Measurements from ENCODE around the gene SPEN.
A peak's percentile ranks its signal among the peaks of the same experiment; 100 is the strongest.
"Not testable (repeated sequence)": the region's sequence is repeated elsewhere in the genome, so short reads cannot be mapped to it uniquely, and the experiment has no call there.

The SPEN gene, protein sequence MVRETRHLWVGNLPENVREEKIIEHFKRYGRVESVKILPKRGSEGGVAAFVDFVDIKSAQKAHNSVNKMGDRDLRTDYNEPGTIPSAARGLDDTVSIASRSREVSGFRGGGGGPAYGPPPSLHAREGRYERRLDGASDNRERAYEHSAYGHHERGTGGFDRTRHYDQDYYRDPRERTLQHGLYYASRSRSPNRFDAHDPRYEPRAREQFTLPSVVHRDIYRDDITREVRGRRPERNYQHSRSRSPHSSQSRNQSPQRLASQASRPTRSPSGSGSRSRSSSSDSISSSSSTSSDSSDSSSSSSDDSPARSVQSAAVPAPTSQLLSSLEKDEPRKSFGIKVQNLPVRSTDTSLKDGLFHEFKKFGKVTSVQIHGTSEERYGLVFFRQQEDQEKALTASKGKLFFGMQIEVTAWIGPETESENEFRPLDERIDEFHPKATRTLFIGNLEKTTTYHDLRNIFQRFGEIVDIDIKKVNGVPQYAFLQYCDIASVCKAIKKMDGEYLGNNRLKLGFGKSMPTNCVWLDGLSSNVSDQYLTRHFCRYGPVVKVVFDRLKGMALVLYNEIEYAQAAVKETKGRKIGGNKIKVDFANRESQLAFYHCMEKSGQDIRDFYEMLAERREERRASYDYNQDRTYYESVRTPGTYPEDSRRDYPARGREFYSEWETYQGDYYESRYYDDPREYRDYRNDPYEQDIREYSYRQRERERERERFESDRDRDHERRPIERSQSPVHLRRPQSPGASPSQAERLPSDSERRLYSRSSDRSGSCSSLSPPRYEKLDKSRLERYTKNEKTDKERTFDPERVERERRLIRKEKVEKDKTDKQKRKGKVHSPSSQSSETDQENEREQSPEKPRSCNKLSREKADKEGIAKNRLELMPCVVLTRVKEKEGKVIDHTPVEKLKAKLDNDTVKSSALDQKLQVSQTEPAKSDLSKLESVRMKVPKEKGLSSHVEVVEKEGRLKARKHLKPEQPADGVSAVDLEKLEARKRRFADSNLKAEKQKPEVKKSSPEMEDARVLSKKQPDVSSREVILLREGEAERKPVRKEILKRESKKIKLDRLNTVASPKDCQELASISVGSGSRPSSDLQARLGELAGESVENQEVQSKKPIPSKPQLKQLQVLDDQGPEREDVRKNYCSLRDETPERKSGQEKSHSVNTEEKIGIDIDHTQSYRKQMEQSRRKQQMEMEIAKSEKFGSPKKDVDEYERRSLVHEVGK (N-terminal part only)

DNA sequence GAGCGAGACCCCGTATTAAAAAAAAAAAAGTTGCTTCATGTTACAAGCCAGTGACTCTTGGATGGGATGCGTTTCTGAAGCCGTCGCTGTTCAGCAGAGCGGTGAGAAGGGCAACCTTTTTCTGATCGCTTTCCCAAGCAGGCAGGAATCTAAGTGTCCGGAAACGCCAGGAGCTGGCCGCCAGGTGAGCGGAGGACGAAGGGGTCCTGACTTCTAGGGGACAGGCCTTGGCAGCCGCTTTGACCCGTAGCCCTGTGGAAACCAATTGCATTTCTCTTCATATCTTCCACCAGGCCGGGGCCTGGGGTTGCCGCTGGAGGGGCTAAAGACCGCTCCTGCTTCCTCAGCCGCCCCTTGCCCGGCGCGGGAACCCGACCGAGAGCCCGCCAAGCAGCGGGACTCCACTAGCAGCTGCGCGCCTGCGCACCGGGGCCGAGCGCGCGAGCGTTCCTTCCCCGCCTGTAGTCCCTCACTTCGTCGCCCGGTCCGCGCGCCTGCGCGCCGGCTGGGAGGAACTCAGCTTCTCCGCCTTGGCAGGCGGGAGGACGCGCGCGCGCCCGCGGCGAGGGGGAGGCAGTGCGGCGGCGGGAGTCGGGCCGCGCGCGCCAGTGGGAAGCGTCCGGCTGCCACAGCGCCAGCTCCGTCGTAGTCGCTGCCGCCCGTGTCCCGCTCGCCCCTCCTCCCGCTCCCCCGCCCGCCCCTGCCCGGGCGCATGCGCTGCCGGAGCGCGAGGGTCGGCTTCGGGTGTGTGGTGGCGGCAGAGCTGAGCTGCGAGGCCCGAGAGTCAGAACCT lies at the start of gene SPEN:
SPEN (plus strand) TSS at position 608 of the 793 bp plus-strand sequence. CDS start 361 bp downstream, outside the sequence.
- peak; percentile 64 for DNase-seq

DNA sequence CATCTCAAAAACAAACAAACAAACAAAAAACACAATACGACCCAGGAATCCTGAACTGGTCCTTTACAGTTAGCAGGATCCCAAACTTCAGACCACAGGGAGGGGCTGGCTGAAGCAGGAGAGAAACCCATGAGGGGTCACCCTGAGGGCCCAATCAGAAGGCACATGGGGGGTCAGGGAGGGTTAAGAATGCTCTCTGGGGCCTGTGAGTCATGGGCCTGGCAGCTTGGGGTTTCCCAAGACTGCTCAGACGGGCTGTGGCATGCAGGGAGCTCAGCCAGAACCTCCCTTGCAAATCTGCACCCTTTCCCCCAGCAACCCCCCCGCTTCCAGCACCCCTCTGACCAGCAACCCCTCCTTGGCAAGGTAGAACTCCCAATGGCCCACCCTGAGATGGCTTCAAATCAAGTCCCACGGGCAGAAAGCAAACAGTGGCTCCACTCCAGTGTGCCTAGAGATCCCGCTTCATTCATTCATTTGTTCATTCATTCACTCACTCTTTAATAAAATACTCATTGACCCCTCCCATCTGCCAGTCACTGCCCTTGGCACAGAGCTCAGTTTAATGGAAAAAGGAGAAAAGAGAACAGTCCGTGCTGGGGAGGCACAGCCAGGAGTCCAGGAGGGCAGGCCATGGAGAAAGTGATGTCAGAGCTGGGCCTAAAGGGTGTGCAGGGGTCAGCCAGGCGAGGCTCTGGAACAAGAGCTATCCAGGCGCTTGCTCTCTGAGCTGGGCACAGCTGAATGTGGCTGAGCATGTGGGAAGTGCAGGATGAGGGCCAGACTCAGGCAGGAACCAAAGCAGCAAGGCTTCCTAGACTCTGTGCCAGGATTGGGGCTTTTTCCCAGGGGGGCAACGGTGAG lies 48.3 kb upstream of the SPEN start:
- no peak for DNase-seq

DNA sequence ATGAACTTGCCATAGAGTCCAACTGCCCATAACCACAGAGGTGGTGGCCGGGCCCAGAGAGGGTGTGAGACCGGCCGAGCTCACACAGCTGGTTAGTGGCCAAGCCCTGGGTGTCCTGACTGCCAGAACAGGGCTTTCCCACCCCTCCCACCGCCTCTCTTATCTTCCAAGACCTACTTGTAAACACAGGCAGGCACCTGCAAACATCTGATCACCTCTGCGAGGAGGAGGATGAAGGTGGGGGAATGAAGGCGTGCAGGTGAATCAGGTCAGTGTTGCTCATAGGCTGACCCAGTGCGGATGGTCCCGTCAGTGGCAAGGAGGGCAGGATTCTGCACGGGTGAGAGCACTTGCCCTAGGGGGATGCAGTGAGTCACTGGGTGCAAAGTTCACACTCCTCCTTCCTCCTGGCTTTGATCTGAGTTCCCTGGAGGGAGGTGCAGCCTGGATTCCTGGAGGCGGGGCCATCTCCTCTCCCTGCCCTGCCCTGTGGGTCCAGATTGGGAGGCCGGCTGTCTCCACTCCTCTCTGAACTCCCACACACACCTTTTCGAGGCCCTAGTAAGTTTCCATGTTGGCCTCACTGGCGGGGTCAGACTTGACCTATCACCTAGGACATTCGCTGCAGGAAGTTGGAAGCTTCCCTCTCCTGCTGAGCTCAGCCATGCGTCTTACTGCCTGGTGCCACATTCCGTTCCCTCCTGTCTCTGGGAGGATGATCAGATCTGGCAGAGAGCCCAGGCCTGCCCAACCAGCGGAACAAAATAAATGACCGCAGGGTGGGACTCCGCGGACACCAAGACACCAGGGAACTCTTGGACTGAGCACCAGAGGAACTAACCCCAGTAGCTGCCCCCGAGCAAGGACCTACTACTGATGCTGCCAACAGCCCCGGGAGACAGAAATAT lies 47.3 kb upstream of the SPEN start:
- DNase-seq = no peak

DNA sequence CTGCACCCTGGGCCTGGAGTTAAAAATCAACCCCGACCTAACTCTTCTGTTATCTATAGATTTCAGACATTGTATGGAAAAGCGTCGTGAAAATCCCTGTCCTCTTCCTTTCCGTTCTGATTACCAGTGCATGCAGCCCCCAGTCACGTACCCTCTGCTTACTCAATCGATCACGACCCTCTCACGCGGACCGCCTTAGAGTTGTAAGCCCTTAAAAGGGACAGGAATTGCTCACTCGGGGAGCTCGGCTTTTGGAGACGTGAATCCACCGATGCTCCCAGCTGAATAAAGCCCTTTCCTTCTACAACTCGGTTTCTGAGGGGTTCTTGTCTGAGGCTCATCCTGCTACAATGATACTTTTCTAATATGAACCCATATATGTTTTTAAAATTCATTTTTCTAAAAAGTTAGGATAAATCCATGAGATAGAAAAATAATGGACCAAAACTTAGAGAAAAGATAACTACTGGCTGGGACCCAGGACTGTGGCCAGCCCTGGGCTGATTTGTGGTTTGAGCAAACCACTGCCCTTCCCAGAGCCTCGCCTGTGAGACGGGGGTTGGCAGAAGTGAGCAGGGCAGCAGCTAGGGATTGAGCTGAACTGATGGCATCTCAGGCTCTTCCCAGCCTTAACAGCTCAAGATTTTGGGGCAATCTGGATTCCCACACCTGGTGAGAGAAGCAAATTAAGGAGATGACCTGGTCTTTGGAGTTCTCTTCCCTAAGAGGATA lies 45.1 kb upstream of the SPEN start:
- no peak for DNase-seq

DNA sequence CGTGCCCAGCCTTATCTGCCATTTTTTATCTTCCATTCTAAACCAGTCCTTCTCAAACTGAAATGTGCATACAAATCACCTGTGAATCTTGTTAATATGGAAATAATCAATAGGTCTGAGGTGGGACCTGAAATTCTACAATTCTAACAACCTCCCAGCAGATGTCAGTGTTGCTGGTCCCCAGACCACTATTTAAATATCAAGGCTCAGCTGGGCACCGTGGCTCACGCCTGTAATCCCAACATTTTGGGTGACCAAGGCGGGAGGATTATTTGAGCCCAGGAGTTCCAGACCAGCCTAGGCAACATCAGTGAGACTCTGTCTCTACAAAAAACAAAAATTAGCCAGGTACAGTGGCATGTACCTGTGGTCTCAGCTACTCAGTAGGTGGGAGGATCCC lies 44.1 kb upstream of the SPEN start:
- DNase-seq = no peak

DNA sequence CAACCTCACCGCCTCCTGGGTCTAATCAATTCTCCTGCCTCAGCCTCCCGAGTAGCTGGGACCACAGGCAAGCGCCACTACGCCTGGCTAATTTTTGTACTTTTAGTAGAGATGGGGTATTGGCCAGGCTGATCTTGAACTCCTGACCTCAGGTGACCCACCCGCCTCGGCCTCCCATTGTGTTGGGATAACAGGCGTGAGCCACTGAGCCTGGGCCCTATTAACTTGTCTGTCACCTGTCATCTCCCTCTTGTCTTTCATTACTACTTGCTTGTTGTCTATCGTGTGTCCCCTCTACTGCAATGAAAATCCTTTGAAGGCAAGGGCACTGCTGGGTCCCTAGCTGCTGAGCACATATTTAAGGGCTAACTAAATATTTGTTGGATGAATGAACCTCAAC lies 43.4 kb upstream of the SPEN start:
- no peak for DNase-seq

DNA sequence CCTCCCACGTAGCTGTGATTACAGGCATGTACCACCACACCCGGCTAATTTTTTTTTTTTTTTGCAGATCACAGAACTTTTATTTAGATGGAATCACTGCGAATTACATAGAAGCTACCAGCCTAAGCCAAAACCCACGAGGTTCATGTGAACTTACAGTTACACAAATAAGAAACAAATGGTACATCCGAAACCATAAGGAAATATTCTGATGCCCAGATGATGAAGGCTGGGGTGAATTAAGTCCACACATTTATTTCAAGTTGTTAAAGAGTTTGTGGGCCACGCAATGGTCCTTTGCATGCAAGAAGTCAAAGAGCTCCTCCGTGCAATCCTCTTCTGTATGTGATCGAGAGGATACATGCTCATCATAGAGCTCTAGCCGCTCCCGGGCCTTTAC lies 40.4 kb upstream of the SPEN start:
- no peak for DNase-seq

DNA sequence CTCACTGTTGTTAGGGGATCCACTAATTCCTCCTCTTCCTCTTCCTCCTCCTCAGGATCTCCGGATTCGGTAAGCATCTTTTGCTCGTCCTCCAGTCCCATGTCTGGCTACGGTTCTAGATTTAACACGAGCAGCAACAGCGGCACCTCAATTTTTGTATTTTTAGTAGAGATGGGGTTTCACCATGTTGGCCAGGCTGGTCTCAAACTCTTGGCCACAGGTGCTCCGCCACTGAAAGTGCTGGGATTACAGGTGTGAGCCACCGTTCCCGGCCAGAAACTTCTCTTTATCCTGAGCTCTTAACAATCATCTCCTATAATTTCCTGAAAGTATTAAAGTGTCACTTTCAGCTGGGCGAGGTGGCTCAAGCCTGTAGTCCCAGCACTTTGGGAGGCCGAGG lies 40.0 kb upstream of the SPEN start, which contains the start of gene UQCRHL:
UQCRHL (minus strand) TSS at position 101 of the 400 bp plus-strand sequence; CDS start at position 101, 0 bp downstream.
- not testable (repeated sequence) for DNase-seq

DNA sequence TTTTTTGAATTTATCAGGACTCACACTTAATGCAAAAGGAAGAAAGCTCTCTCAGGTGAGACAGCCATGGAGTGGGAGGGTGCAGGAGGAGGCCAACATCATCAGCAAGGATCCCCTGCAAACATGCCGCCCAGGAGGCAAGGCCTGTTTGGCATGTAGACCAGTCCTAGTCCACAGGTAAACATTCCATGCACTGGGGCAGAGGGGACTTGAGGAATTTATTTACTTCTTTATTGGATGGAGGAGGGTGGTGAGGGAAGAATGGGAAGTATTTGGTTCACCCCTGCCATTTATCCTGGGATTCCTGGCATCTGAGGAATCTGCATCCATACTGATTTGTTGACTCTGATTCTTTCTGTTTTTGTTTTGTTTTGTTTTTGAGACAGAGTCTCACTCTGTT lies 38.6 kb upstream of the SPEN start:
- DNase-seq = no peak

DNA sequence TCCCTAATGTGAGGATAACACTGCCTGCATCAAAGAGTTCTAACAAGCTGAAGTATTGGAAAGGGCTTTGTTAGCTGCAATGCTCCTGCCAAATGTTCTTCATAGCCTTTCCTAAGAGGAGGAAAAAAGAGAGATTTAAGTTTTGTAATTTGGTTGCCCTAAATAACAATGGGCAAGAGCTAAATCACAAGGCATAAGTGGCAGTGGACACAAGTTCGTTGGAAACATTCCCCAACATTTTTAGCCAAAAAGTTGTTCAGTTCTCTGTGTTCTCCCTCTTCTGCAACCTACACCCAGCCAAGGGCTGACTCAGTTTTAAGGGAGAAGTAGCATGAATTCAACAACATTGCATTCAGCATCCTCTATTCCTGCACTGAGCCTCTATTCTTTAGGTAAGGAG lies 37.4 kb upstream of the SPEN start:
- no peak for DNase-seq

DNA sequence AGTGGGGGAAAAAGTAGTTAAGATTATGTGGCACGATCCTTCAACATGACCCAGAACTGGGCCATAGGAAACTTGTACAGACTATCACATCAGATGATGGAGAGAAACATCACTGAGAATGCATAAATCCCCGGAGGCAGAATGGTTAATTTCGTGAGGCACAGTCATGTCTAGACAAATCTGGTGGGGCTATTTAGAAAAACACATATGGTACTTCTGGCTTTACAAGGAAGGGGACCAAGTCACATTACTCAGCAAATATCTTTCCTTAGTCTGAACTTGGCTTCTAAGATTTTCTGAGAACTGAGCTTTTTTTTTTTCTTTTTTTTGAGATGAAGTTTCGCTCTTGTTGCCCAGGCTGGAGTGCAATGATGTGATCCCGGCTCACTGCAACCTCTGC lies 30.8 kb upstream of the SPEN start:
- no peak for DNase-seq

DNA sequence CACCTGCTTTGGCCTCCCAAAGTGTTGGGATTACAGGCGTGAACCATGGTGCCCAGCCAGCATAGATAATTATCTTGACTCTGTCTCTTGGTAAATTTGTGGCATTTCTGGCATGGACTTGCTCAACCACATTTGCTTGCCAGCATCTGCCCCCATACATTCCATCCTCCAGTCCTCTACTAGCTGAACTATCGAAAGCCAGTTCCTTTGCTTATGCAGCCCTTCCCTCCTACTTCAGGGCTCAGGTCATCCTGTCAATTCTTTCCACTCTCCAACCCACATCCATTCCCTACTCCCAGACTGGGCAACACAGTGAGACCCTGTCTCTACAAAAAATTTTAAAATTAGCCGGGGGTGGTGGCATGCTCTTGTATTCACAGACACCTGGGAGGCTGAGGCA lies 27.0 kb upstream of the SPEN start:
- DNase-seq = no peak

DNA sequence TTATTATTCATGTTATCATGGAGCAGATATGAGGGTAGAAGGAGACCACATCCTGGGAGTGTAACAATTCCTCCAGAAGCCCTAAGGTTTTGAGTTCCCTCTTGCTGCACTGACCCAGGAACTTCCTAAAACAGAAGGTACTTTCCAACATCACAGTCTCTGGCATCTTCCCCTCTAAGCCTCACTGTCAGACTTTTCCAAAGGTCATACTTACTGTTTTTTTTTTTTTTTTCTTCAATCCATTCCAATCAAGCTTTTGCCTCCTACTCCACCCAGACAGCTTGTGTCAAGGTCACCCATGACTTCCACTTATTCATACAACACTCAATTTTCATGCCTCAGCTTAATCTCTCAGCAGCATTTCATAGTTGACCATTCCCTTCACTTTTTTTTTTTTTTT lies 21.7 kb upstream of the SPEN start:
- DNase-seq = no peak

DNA sequence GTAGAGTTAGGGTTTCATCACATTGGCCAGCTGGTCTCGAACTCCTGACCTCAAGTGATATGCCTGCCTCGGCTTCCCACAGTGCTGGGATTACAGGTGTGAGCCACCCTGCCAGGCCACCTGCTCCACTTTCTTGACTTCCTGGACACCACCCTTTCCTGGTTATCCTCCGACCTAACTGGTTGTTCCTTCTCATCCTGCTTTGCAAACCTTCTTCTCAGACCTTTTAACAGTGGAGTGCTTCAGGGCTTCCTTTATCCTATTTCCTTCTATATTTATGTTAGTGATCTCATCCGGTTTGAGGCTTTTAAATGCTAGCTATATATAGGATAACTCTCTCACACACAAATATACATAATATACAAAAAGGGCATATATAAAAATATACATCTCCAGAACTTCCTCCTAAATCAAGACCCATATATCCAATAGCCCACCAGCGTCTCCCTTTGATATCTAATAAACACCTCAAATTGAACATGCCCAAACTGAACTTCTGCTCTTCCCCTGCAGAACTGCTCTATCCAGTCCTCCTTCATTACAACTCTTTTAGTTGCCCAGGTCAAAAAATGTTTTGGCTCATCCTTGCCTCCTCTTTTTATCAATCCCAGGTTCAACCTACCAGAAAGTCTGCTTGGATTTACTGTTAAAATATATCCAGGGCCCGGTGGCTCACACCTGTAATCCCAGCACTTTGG lies 20.5 kb upstream of the SPEN start:
- DNase-seq = no peak

DNA sequence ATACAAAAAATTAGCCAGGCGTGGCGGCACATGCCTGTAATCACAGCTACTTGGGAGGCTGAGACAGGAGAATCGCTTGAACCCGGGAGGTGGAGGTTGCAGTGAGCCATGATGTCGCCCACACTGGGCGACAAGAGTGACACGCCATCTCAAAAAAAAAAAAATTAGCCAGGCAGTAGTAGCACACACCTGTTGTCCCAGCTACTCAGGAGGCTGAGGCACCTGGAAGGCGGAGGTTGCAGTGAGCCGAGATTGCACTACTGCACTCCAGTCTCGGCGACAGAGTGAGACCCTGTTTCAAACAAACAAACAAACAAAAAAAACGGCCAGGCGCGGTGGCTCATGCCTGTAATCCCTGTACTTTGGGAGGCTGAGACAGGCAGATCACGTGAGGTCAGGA lies 19.9 kb upstream of the SPEN start:
- DNase-seq = not testable (repeated sequence)

DNA sequence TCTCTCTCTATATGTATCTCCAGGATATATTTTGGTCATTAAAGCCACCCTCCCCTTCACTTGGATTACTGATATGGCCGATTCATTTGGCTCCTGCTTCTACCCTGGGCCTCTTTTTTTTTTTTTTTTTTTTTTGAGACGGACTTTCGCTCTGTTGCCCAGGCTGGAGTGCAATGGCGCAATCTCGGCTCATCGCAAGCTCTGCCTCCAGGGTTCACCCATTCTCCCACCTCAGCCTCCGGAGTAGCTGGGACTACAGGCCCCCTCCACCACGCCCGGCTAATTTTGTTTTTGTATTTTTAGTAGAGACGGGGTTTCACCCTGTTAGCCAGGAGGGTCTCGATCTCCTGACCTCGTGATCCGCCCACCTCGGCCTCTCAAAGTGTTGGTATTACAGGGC lies 18.6 kb upstream of the SPEN start:
- DNase-seq = not testable (repeated sequence)

DNA sequence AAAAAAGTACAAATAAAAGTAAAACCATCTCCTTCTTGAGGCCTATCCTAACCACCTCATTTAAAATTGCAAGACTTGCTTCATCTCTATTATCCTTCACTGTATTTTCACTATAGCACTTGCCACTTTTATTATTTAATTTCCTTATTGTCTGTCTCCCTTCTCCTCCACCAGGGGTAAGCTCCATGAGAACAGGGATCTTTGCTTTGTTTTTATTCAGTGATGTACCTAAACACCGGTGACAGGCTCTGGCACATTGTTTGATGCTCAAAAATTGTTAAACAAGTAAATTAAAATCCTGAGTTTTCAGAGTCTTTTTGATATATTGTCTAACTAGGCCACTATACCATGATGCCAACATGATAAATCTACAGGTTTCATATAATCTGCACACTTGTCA lies 17.2 kb upstream of the SPEN start:
- no peak for DNase-seq

DNA sequence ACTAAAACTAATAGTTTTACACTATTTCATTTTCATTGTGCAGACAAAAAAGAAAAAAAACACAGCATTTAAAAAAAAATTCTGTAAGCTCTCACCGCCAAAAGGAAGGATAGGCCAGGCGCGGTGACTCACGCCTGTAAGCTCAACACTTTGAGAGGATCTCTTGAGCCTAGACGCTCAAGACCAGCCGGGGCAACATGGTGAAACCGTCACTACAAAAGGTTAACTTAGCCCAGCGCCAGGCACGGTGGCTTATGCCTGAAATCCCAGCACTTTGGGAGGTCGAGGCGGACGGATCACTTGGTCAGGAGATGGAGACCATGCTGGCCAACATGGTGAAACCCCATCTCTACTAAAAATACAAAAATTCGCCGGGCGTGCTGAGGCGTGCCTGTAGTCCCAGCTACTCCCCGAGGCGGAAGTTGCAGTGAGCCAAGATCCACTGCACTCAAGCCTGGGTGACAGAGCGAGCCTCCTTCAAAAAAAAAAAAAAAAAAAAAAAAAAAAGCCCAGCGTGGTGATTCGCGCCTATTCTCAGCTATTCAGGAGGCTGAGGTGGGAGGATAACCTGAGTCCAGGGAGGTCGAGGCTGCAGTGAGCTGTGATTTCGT lies 14.3 kb upstream of the SPEN start:
- DNase-seq = no peak
